Measurements from ENCODE around the gene BTBD9.

DNA sequence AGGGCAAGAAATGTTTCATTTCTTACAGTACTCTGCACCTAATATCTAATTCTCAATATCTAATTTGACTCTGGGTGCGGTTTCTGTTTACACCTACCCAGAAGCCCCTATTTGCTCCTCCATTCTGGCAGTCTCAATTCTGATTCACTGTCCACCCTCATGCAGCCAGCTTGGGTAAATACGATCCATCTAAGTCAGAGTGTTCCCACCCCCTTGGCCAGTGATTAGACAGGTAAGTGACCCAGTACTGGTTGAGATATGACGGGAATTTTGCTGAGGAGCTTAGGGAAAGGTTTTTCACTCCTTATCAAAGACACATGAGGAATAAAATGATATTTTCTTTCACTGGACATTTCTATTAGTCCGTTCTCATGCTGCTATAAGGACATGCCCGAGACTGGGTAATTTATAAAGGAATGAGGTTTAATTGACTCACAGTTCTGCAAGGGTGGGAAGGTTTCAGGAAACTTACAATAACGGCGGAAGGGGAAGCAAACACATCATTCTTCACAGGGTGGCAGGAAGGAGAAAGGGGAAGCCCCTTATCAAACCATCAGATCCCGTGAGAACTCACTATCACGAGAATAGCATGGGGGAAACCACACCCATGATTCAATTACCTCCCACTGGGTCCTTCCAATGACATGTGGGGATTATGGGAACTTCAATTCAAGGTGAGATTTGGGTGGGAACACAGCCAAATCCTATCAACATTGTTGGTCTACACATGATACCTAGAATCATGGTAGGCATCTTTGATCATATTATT lies 33.9 kb upstream of the BTBD9 start:
- no peak for TF ChIP-seq POLR2A (IDR thresholded peaks at IDR 0.05)
- TF ChIP-seq, protein P1, sequence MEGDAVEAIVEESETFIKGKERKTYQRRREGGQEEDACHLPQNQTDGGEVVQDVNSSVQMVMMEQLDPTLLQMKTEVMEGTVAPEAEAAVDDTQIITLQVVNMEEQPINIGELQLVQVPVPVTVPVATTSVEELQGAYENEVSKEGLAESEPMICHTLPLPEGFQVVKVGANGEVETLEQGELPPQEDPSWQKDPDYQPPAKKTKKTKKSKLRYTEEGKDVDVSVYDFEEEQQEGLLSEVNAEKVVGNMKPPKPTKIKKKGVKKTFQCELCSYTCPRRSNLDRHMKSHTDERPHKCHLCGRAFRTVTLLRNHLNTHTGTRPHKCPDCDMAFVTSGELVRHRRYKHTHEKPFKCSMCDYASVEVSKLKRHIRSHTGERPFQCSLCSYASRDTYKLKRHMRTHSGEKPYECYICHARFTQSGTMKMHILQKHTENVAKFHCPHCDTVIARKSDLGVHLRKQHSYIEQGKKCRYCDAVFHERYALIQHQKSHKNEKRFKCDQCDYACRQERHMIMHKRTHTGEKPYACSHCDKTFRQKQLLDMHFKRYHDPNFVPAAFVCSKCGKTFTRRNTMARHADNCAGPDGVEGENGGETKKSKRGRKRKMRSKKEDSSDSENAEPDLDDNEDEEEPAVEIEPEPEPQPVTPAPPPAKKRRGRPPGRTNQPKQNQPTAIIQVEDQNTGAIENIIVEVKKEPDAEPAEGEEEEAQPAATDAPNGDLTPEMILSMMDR (IDR thresholded peaks at IDR 0.05) = no peak
